Inferior parietal cortex (tissue), 1 donor: ENCODE measurements around the gene DHRS13.
"Not testable (repeated sequence)": the region's sequence is repeated elsewhere in the genome, so short reads cannot be mapped to it uniquely, and the experiment has no call there.

Experiments used
- DNase-seq: peaks from one replicate; pipeline ENCODE4 v3.0.0-alpha.2; 2016; ENCODE audit errors: extremely low spot score

Gene DHRS13

GRCh38 chr17:28935744-28936460 is 33.0 kb upstream of the DHRS13 start:
- no peak for DNase-seq

GRCh38 chr17:28934508-28934907 is 31.6 kb upstream of the DHRS13 start:
- DNase-seq, result not testable (repeated sequence)

GRCh38 chr17:28929787-28930186 is 26.9 kb upstream of the DHRS13 start:
- DNase-seq, result no peak

DNA sequence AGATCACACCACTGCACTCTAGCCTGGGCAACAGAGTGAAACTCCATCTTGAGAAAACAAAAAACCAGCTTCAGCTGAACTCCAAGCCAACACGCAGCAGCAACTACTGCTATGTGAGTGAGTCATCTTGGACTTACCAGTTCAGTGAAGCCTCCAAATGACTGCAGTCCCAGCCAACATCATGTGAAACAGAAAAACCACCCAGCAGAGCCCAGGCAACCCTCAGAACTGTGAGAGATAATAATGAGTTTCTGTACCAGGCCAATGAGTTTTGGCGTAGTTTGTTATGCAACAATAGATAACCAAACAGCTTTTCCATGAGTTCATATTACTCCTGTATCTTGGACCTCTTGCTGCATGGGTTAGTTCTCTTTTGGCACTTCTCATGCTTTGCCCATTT is 25.2 kb upstream of the DHRS13 start:
- no peak for DNase-seq

DNA sequence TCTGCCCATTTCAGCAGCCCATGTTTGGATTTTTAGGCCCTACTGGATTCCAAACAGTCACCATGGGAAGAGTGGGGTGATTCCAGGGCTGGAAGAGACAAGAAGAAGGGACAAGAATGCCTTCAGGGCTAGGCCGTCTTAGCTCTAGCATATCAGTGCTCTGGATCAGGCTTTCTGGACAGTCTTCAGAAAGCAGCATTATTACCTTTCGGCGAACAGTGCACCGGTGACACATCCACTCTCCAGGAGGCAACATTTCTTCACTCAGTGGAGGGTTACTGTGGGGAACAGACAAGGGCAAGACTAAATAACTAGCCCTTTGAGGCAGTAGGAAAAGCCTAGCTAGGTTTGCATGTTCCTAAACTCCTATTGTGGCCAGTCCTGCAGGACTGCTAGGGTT is 23.9 kb upstream of the DHRS13 start:
- DNase-seq, result no peak

- DNase-seq, result no peak
Measured at GRCh38 chr17:28926366-28926765, 23.5 kb upstream of the DHRS13 start.

GRCh38 chr17:28925912-28926365 is 23.1 kb upstream of the DHRS13 start:
- no peak for DNase-seq

DNA sequence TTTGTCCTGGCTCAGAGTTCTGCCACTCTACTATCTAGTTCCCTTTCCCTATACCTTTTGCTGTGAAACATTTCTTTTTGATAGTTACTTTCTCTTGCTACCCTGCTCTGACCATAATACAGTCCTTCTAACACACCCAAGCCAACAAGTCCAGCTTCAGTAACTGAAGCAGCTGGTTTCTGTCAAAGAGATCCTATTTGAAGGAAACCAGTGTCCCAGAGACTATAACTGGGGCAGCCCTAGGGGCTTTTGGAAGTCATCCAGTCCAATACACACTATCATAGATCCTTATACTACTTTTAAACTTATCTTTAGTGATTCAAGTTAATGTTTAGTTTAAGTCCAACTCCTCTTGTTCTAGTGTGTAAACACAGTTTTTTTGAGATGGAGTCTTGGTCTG is 17.3 kb upstream of the DHRS13 start:
- DNase-seq, result no peak

- DNase-seq, result no peak
Measured at GRCh38 chr17:28918295-28918694, 15.4 kb upstream of the DHRS13 start.

DNA sequence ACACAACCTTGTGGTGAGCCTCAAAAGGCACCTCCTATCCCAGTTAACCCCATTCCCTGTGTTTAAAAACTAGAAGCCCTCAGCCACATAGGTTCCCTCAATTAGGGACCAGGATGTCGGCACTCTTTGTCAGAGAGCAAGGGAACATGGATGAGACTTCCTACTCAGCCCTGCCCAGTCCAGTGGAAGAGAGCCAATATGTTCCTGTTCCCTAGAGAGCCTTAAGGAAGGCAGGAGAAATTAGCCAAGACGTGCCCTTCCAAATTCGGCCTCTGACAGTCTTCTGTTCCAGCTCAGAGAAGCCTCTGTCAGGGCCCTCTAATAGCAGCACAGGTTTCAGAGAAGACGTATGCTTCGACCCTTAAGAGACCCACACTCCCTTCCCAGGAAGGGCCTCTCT is 14.6 kb upstream of the DHRS13 start:
- DNase-seq, result no peak

DNA sequence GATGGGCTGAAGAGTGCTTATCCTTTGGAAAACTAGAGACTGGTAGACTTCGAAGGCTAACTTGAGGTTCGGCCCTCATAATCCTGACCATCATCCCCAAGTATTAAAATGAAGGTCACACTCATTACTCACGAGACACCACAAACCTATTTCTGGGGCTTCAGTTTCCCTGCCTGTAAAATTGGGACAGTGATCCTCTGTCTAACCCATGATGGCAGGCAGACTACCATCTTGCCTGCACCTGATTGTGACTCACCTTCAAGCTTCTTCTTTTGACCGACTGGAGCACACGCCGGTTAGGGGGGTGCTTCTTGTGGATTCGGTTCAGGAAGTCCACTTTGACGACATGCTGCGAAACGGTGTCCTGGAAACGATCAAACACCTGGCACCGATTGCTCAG is 14.2 kb upstream of the DHRS13 start:
- no peak for DNase-seq

- no peak for DNase-seq
Measured at GRCh38 chr17:28916302-28916934, 13.5 kb upstream of the DHRS13 start.

DNA sequence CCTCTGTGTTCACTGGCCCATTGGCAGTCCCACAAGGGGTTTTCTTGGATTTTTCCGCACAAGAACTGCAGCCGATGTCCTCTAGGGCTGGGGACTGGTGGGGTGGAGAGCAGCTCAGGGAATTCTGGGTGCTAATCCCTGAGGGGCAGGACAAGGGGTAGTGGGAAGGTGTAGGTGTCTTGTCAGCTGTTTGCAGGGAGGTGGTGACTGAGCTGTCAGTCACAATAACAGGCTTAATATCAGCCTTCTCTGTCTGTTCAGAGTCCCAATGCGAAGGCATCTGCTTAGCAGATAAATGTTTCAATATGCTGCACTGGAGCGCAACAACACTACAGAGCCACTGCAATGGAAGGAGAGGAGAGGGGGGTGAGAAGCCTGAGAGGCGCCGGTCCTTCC is 10.1 kb upstream of the DHRS13 start:
- DNase-seq, result no peak

DNA sequence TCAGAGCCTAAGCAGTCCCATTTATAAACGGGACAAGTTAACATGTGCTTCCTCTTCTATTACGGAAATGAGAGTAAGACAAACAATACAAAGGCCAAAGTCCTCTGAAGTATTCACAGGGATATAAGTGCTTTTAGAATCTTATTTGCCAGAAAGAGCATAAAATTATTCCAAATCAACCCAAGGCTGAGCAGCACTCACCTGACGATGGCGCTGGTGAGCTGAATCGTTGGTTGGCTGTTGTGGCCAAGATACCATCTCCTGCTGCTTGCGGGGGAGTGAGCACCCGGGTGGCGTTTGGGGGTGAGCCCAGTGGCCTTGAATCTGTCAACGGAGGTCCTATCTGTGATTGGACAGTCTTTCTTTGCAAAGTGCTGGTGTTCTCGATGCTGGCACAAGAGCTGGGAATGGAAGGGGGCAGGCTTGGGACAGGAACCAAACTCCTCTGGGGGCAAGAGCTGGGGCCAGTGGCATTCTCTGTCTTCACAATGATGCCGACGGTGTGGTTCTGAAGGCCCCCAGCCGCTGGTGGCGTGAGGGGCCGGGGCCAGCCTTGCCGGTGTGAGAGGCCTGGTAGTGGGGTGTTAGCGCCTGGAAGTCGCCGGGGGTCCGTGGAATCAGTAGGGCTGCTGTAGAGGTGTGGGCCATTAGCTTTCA is 9.5 kb upstream of the DHRS13 start:
- DNase-seq, result no peak

DNA sequence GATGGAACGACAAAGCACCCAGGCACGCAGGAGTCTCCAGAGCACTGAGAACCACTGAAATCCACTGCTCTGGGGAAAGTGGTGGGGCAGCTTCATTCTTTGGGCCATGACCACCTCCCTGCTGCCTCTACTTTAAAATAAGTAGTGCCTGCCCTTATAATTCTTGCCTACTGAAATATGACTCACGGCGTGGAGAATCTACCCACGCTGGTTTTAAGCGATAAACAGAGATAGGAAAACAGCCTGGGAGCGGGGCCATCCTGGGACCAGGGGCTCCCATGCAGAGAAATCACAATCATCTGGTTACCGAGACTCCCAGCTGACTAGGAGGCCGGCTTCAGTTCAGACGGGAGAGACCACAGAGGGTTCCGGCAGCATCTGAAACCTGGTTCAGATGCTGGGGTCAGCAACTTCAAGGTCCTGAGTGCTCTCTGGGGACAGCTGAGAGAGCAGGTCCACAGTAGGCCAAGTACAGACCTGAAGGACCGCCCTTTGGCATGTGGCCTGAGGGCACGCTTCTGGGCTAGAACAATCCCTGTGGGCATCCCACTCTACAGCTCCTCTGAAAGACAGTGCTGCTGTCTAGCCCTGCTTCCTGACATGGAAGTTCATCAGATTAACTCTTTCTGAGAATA is 8.6 kb upstream of the DHRS13 start:
- DNase-seq, result no peak

GRCh38 chr17:28910534-28910933 is 7.7 kb upstream of the DHRS13 start:
- no peak for DNase-seq

DNA sequence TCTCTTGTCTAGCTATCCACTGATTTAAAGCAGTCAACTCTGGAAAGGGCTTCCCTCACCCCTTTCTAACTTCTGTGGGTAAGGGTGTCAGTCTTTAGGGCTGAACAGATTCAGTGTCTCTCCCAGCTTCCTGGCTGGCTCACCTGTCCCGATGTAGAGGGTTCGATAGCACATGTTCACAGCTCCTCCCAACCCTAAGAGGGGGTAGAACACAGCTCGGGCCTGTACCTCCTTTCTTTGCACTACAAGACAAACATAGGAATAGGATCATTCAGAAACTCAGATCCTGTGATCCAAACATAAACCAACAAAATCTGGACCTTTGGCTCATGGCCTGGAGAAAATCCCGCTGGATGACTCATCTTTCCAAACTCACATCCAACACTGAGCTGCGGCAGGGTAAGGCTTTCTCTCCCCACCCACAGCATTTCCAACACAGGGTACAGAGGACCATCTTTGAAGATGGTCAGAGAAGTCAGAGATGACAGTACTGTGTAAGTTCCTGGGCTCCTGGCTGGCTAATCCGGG is 5.8 kb upstream of the DHRS13 start:
- no peak for DNase-seq

DNA sequence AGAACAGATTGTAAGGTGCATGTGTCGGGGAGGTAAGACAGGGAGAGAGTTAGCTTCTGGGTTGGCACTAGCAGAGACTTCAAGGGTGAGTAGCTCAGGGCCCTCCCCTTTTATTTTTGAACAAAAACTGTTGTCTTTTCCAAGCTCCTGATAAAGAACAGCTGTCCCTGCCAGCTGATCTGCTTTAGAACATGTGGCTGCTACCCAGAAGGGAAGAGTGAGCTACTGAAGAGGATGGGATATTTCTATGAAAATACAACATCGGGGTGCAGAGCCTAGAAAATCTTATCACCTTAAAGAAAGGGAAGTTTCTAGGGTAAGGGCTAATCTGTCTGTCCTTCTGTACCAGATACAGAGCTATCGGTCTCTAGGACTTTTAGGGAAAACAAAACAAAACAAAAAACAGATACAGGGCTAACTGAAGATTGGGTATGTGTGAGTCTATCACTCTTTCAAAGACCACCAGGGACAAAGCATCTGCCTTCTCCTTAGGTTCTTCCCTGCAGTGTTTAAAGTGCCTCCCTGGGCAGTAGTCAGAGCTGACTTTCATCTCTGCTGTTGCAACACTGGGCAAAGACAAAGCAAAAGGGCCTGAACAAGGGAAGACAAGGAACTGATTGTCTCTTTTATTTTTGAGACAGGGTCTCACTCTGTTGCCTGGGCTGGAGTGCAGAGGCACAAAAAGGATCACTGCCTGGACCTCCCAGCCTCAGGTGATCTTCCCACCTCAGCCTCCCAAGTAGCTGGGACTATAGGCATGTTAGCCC is 5.0 kb upstream of the DHRS13 start:
- DNase-seq, result no peak

DNA sequence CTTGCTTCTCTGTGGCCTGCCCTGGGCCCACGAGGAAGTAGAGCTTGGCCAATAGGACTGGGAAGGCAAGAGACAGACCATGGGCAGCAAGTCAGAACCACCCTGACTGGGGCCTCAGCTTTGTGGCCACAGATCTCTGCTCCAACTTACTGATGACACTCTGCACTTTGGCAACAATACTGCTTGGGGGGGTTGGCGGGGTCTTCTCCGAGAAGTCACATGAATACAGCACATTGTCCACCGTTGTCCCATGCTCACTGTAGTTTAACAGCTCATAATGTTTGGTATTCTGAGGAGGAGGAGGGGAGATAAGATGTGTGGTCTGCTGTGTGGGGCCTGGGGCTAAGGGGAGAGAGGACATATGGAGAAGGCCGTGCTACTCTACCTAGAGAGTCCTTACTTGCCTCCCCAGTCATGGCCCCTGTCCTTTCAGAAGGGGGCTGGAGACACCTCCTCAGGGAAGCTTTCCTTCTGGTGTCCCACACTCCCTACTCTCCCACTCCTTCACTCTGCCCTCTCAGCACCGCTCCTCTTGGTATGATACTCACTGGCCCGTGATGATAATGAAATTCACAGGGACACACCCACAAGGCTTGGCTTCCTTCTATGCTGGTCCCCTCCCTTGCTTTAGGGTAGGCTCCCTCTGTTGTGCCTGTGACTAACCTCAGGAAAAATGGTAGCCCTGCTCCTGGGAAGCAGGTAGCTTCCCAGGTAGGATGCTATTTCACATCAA is 4.0 kb upstream of the DHRS13 start:
- no peak for DNase-seq

DNA sequence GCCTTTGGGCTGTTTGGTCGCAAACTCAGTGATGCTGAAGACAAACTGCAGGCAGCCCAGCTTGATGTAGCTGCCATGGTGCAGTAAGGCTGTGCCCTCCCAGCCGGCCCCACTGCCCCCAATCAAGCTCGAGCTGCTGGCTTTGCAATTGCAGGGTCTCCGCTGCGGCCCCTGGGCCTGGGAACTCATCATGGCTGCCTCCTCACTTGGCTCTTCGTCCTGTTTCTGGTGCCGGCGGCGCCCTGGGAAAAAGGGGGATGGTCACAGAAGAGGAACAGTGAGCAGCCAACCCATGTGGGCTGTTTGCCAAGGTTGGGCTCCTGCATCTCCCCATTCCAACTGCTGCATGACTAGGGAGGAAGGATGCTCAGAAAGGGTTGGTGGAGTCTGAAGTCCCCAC is 3.4 kb upstream of the DHRS13 start:
- no peak for DNase-seq

DNA sequence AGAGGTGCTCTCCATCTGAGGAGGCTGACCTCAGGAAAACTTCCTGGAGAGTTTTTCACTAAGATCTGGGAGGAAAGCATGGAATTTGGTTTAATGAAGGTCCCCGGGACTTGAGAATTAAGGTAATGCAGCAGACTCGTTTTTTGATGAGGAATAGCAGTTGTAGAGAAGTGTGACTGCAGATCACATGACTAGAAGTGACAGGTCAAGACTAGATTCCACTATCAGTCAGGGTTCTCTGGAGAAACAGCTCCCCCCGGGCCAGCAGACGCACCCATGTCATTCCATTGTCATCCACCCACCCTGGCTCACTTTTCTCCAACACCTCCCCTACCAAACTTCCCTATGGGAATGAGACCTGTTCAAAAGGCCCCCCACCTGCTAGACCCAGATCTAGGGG is 1.9 kb upstream of the DHRS13 start:
- no peak for DNase-seq
